C4-2B (cell line): ENCODE data around the gene DENND1A.

Experiments used
- CTCF ChIP-seq: fragments of 450-650 bp; conservative IDR thresholded peaks from 2 replicates; pipeline ENCODE4 v1.5.1; 2017; ENCODE audit warnings: mild to moderate bottlenecking
- ZFX ChIP-seq: fragments of 450-650 bp; IDR thresholded peaks from 2 replicates; pipeline ENCODE4 v1.6.1; 2017

GRCh38 chr9:123689701-123690428, 240.1 kb downstream of the DENND1A start:
- TF ChIP-seq CTCF (no peak), ZFX (no peak)
